Karpas-422 (cell line): Measurements from ENCODE around the gene BAIAP2L2. TPM values are rescaled to one million over a fixed set of nuclear protein-coding genes. Genes with fewer than 3 reads are reported as not detected.
"Not testable (repeated sequence)": the region's sequence is repeated elsewhere in the genome, so short reads cannot be mapped to it uniquely, and the experiment has no call there.

Experiments used
- DNase-seq: peaks from one replicate; pipeline ENCODE4 v3.0.0-alpha.2; 2015
- H2AFZ ChIP-seq: fragments of 200-600 bp; sonication (generic); 2 replicates; pipeline ENCODE4 v1.6.1; 2014; ENCODE audit warnings: antibody characterized with exemption, low read length, mixed read lengths
- H3K27ac ChIP-seq: fragments of 200-600 bp; sonication (generic); 2 replicates; pipeline ENCODE4 v1.5.1; 2014; ENCODE audit warnings: mild to moderate bottlenecking, low read length, moderate library complexity
- H3K27me3 ChIP-seq: fragments of 200-600 bp; sonication (generic); 2 replicates; pipeline ENCODE4 v1.6.1; 2014; ENCODE audit warnings: low read length, mixed read lengths
- H3K36me3 ChIP-seq: fragments of 200-600 bp; sonication (generic); 2 replicates; pipeline ENCODE4 v1.6.1; 2014; ENCODE audit warnings: low read length, mixed read lengths; ENCODE audit not compliant: insufficient read depth
- H3K4me1 ChIP-seq: fragments of 200-600 bp; sonication (generic); 2 replicates; pipeline ENCODE4 v1.6.1; 2014; ENCODE audit warnings: mild to moderate bottlenecking, low read length, mixed read lengths
- H3K4me2 ChIP-seq: fragments of 200-600 bp; sonication (generic); 2 replicates; pipeline ENCODE4 v1.6.1; 2014; ENCODE audit warnings: low read length, low read depth, mild to moderate bottlenecking; ENCODE audit not compliant: poor library complexity, severe bottlenecking
- H3K4me3 ChIP-seq: fragments of 200-600 bp; sonication (generic); 2 replicates; pipeline ENCODE4 v1.5.1; 2014; ENCODE audit warnings: mild to moderate bottlenecking, antibody characterized with exemption, low read length, mixed read lengths
- H3K79me2 ChIP-seq: fragments of 200-600 bp; sonication (generic); 2 replicates; pipeline ENCODE4 v1.6.1; 2014; ENCODE audit warnings: mild to moderate bottlenecking, low read length, mixed read lengths
- H3K9ac ChIP-seq: fragments of 200-600 bp; sonication (generic); 2 replicates; pipeline ENCODE4 v1.6.0; 2014; ENCODE audit warnings: low read length
- H3K9me2 ChIP-seq: fragments of 200-600 bp; sonication (generic), shearing (Covaris generic); replicated peaks from 2 replicates; pipeline ENCODE4 v1.6.0; 2014; ENCODE audit warnings: mild to moderate bottlenecking, low read length, moderate library complexity; ENCODE audit not compliant: insufficient read depth
- H3K9me3 ChIP-seq: fragments of 300-700, 200-600 bp; sonication (generic); 2 replicates; pipeline ENCODE4 v1.6.1; 2014; ENCODE audit warnings: low read length, mixed read lengths
- H4K20me1 ChIP-seq: fragments of 200-600 bp; sonication (generic); 2 replicates; pipeline ENCODE4 v1.6.1; 2014; ENCODE audit warnings: mild to moderate bottlenecking, antibody characterized with exemption, low read length, low read depth; ENCODE audit not compliant: insufficient read depth
- total RNA-seq: library from RNA; depleted of rRNA; stranded (reverse); fragments of >200 nt; shearing (Covaris generic); gene quantifications from 2 replicates; pipeline ENCODE4 v1.2.3, GENCODE V29; 2014; ENCODE audit warnings: low replicate concordance

Gene BAIAP2L2
- total RNA-seq, 1 experiment from 2014 or later, result 0.22 TPM

GRCh38 chr22:38082986-38083710, 27.3 kb downstream of the BAIAP2L2 start:
- no peak for DNase-seq
- Histone ChIP-seq H4K20me1 (no peaks in the 10 kb centered on the region), H3K79me2 (no peaks in the 10 kb centered on the region), H3K4me1 (no peaks in the 10 kb centered on the region), H3K9ac (no peak overlapping the region), H3K27me3 (no peaks in the 10 kb centered on the region), H3K36me3 (no peaks in the 10 kb centered on the region), H3K9me3 (no peaks in the 10 kb centered on the region), H3K9me2 (no peaks in the 10 kb centered on the region), H3K4me3 (no peak overlapping the region), H2AFZ (no peak overlapping the region), H3K4me2 (no peak overlapping the region), H3K27ac (no peak overlapping the region)

- no peaks in the 10 kb centered on the region for H3K9me2 ChIP-seq
- no peaks in the 10 kb centered on the region for H3K79me2 ChIP-seq
- H3K4me2 ChIP-seq, result no peak overlapping the region
- H3K27me3 ChIP-seq, result no peaks in the 10 kb centered on the region
- no peaks in the 10 kb centered on the region for H3K9me3 ChIP-seq
- no peak overlapping the region for H3K27ac ChIP-seq
- H3K36me3 ChIP-seq, result no peaks in the 10 kb centered on the region
- no peak overlapping the region for H3K9ac ChIP-seq
- H4K20me1 ChIP-seq, result no peaks in the 10 kb centered on the region
- H3K4me1 ChIP-seq, result no peaks in the 10 kb centered on the region
- H3K4me3 ChIP-seq, result no peak overlapping the region
- no peak overlapping the region for H2AFZ ChIP-seq
- DNase-seq, result no peak
Observed at GRCh38 chr22:38081941-38082828, 28.3 kb downstream of the BAIAP2L2 start.

GRCh38 chr22:38081636-38081940, 28.9 kb downstream of the BAIAP2L2 start:
- H4K20me1 ChIP-seq, result no peaks in the 10 kb centered on the region
- H3K4me1 ChIP-seq, result no peaks in the 10 kb centered on the region
- no peaks in the 10 kb centered on the region for H3K27me3 ChIP-seq
- H3K4me3 ChIP-seq, result no peak overlapping the region
- no peaks in the 10 kb centered on the region for H3K9me2 ChIP-seq
- H3K4me2 ChIP-seq, result no peak overlapping the region
- no peak for DNase-seq
- no peaks in the 10 kb centered on the region for H3K79me2 ChIP-seq
- H3K27ac ChIP-seq, result no peak overlapping the region
- H3K36me3 ChIP-seq, result no peaks in the 10 kb centered on the region
- no peaks in the 10 kb centered on the region for H3K9me3 ChIP-seq
- H2AFZ ChIP-seq, result no peak overlapping the region
- no peak overlapping the region for H3K9ac ChIP-seq

- Histone ChIP-seq H3K4me3 (no peak overlapping the region), H3K27me3 (no peaks in the 10 kb centered on the region), H3K4me2 (no peak overlapping the region), H3K9me2 (no peaks in the 10 kb centered on the region), H2AFZ (no peak overlapping the region), H3K9me3 (no peaks in the 10 kb centered on the region), H3K27ac (no peak overlapping the region), H3K4me1 (no peaks in the 10 kb centered on the region), H3K36me3 (no peaks in the 10 kb centered on the region), H3K9ac (no peak overlapping the region), H4K20me1 (no peaks in the 10 kb centered on the region), H3K79me2 (no peaks in the 10 kb centered on the region)
- no peak for DNase-seq
Observed at GRCh38 chr22:38080850-38081635, 29.4 kb downstream of the BAIAP2L2 start.

GRCh38 chr22:38080474-38080849, 30.0 kb downstream of the BAIAP2L2 start:
- Histone ChIP-seq H2AFZ (no peak overlapping the region), H4K20me1 (no peaks in the 10 kb centered on the region), H3K9ac (no peak overlapping the region), H3K4me3 (no peak overlapping the region), H3K36me3 (no peaks in the 10 kb centered on the region), H3K4me1 (no peaks in the 10 kb centered on the region), H3K9me3 (no peaks in the 10 kb centered on the region), H3K9me2 (no peaks in the 10 kb centered on the region), H3K79me2 (no peaks in the 10 kb centered on the region), H3K27me3 (no peaks in the 10 kb centered on the region), H3K27ac (no peak overlapping the region), H3K4me2 (no peak overlapping the region)
- no peak for DNase-seq

GRCh38 chr22:38079804-38080203, 30.7 kb downstream of the BAIAP2L2 start:
- Histone ChIP-seq H3K27me3 (no peaks in the 10 kb centered on the region), H3K4me3 (no peak overlapping the region), H3K79me2 (no peaks in the 10 kb centered on the region), H4K20me1 (no peaks in the 10 kb centered on the region), H3K36me3 (no peaks in the 10 kb centered on the region), H3K9ac (no peak overlapping the region), H3K9me2 (no peaks in the 10 kb centered on the region), H3K4me1 (no peaks in the 10 kb centered on the region), H2AFZ (no peak overlapping the region), H3K9me3 (no peaks in the 10 kb centered on the region), H3K27ac (no peak overlapping the region), H3K4me2 (no peak overlapping the region)
- DNase-seq, result no peak

GRCh38 chr22:38079208-38079607, 31.3 kb downstream of the BAIAP2L2 start:
- not testable (repeated sequence) for H2AFZ ChIP-seq, DNase-seq

More at GRCh38 chr22:38079208-38079607, 31.3 kb downstream of the BAIAP2L2 start:
- not testable (repeated sequence) for H3K9ac ChIP-seq, H3K36me3 ChIP-seq, H3K27ac ChIP-seq, H3K9me3 ChIP-seq, H3K4me3 ChIP-seq, H4K20me1 ChIP-seq, H3K4me1 ChIP-seq, H3K9me2 ChIP-seq, H3K79me2 ChIP-seq, H3K27me3 ChIP-seq, H3K4me2 ChIP-seq
